GM12801 (cell line): Measurements from ENCODE around the gene ANKRD65.

Experiments used
- TF ChIP-seq, protein P1 (sequence below): IDR thresholded peaks from one replicate; pipeline ENCODE4 v1.5.1; 2011; ENCODE audit warnings: control low read depth; ENCODE audit not compliant: insufficient read length; ENCODE audit errors: extremely low read depth

Gene ANKRD65

DNA sequence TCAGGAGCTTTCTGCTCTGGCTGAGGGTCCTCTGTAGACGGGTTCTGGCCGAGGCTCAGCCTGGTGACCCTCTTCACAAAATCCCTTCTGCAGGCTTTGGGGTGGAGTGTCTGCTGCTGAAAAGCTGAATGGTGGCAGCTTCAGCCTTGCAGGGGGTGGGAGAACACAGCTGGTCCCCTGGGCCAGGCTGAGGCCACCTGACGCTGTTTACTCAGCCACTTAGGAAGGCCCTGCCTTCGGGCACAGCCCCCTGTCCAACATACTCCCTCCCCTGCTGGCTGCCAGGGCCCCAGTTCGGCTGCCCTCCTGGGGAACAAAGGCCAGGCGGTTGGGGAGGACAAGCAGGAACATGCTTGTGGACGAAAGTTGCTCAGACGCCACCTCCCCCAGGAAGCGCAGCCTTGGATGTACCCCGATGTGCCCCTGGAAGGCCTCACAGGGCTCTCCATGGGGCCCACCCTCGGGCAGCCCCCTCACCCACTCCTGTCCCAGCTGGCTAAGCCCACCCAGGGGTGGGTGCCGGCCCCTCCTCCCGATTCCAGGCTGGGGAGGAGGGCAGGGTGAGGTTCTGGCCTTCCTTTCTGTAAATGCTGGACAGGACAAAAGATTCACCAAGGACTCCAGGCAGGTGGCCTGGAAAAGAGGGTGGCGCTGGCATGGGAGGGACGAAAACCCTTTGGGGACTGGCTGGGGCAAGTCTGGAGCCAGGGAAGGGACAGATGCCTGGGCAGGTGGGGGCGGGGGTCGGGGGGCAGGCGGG is at the start of gene ANKRD65:
TSS of gene ANKRD65 (minus strand) at position 130 of the 760 bp plus-strand sequence. CDS start 271 bp downstream, outside the sequence.
- TF ChIP-seq, protein P1, sequence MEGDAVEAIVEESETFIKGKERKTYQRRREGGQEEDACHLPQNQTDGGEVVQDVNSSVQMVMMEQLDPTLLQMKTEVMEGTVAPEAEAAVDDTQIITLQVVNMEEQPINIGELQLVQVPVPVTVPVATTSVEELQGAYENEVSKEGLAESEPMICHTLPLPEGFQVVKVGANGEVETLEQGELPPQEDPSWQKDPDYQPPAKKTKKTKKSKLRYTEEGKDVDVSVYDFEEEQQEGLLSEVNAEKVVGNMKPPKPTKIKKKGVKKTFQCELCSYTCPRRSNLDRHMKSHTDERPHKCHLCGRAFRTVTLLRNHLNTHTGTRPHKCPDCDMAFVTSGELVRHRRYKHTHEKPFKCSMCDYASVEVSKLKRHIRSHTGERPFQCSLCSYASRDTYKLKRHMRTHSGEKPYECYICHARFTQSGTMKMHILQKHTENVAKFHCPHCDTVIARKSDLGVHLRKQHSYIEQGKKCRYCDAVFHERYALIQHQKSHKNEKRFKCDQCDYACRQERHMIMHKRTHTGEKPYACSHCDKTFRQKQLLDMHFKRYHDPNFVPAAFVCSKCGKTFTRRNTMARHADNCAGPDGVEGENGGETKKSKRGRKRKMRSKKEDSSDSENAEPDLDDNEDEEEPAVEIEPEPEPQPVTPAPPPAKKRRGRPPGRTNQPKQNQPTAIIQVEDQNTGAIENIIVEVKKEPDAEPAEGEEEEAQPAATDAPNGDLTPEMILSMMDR = no peak

DNA sequence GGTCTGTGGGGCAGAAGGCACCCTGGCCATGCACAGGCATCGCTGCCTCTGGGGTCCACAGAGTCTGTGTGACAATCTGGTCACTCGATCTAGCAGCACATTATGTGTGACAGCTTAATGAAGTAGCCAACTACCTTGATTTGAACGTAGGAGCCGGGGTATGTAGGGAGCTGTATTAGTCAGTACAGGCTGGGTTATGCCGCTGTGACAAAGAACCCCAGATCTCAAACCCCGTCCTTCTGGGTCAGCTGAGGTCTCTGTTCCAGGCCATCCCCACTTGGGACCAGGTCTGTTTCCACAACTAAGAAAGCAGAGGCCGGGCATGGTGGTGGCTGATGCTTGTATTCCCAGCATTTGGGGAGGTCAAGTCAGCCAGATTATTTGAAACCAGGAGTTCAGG is 42.2 kb upstream of the ANKRD65 start:
- TF ChIP-seq, protein P1 = no peak

DNA sequence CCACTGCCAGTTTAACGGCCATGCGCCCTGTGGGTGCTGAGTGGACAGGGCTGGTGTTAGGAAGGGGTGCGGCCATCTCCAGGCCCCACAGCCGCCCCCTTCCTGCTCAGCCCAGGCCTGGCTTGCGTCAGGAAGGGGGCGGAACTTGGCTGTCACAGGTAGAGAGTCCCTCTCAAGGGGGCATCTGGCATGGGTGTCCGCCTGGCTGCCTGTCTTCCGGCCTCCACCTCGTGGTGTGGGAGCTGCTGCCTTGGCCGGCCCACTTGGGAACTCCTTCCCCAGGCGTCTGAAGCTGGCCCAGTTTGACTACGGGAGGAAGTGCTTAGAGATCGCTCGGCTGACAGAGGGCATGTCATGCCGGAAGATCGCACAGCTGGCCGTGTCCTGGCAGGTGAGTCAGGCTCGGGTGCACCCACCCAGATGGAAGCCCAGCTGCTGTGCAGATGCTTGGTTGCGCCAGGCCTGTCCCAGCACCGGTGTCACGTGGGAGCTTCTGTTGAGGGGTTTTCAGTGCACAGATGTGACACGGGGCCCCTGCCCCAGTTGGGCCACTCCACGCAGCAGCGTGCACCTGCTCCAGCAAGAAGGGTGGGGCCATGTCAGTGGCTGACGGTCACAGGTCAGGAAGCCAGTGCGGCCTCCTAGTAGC is 41.4 kb upstream of the ANKRD65 start:
- TF ChIP-seq, protein P1 = no peak

DNA sequence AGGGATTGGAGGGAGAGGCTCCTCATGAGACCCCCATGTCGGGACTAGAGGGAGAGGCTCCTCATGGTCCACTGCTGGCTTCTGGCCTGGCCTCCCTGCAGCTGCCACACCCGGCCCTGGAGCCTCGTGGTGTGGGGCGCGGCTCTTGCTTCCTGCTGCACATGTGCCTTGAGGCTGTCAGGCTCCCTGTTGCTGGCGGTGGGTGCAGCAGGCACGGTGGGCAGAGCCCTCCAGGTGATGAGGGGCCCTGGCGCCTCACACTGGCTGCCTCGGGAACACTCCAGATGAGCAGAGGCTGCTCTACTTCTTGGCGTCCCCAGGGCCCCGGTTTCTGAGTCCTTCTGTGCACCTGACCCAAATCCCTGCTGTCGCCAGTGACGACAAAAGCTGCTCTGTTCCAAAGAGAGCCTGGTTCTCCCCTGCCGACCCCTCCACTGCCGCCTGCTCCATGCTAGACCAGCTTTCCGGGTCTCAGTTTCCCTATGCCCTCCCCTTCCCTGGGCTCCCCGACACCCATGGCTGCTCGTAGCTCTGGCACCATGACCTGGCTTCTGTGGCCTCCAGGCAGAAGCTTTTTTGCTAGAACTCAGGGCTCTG is 40.7 kb upstream of the ANKRD65 start:
- TF ChIP-seq, protein P1 = no peak

DNA sequence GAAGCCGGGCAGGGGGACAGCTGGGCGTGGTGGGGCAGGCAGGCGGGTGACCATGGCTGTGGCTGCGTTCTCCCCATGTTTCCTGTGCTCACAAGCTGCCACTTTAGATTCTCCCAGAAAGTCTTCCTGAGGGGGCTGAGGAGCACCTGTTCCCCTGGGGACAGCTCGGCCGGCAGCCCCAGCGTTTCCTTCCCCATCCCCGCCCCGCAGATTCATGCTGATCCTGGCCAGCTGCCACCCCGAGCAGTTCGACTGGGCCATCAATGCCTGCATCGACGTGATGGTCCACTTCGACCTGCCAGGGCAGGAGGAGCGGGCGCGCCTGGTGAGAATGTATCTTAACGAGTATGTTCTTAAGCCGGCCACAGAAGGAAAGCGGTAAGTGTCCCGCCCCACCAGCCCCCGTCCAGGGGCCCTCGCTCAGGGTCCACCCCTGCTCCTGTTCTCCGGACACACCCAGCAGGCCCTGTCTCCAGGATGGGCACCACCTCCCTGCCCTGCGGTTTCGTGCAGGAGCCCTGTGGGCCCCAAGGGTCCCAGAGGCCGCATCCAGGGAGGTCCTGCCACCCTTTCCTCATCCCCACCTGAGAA is 39.6 kb upstream of the ANKRD65 start:
- TF ChIP-seq, protein P1 = no peak

DNA sequence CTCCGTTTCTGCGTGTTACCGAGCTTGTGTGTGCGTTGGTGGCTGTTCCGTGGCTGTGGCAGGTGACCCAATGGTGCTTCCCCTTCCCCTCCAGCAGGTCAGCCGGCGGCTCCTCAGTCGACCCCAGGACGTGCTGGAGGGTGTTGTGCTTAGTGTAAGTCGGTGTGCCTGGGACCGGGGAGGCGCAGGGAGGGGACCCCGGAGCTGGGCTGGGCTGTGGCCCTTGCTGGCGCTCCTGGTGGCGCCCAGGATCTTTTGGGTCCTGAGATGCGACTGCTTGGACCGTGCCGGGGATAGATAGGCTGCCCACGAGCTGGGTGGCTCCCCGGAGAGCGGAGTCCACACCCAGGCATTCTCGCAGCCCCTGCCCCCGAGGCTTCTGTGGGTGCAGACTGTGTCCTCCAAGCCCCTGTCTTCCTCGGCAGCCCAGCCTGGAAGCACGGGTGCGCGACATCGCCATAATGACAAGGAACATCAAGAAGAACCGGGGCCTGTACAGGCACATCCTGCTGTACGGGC is 34.3 kb upstream of the ANKRD65 start:
- TF ChIP-seq, protein P1 = no peak

DNA sequence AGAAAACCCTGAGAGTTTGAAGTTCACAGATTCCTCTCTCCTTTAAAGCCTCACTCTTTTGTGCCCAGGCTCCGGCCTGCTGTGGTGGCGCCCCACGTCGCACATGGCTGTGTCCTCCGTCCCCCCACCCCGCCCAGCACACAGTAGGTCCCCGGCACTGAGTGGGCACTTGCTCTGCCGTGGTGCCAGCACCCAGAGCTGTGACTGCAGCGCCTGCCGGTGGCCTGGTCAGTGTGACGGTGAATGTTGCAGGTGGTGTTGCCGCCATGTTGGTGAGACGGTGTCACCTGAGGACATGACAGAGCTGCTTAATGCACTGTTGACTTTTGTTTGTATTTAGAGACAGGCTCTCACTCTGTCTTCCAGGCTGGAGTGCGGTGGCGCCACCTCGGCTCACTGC is 31.8 kb upstream of the ANKRD65 start:
- TF ChIP-seq, protein P1 = no peak
